ENCODE results near the gene XRN2.
"Not testable (repeated sequence)": the region's sequence is repeated elsewhere in the genome, so short reads cannot be mapped to it uniquely, and the experiment has no call there.

The XRN2 gene

DNA sequence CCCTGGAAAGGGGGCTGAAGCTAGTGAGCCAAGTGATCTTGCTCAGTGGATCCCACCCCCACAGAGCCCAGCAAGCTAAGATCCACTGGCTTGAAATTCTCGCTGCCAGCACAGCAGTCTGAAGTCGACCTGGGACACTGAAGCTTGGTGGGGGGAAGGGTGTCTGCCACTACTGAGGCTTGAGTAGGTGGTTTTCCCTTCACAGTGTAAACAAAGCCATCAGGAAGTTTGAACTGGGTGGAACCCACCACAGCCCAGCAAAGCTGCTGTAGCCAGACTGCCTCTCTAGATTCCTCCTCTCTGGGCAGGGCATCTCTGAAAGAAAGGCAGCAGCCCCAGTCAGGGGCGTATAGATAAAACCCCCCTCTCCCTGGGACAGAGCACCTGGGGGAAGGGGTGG is 110.9 kb downstream of the XRN2 start:
- in situ Hi-C loops (cut with MboI; ENCODE audit: low sequenced_read_pairs): not testable (repeated sequence)

DNA sequence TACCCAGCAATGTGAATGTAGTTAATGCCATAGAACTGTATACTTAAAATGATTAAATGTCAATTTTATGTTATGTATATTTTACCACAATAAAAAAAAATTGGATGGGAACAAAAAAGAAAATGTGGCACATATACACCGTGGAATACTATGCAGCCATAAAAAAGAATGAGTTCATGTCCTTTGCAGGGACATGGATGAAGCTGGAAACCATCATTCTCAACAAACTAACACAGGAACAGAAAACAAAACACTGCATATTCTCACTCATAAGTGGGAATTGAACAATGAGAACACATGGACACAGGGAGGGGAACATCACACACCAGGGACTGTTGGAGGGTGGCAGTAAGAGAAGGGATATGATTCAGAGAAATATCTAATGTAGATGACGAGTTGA is 116.0 kb downstream of the XRN2 start:
- in situ Hi-C loops (cut with MboI; ENCODE audit: low sequenced_read_pairs): not testable (repeated sequence)

DNA sequence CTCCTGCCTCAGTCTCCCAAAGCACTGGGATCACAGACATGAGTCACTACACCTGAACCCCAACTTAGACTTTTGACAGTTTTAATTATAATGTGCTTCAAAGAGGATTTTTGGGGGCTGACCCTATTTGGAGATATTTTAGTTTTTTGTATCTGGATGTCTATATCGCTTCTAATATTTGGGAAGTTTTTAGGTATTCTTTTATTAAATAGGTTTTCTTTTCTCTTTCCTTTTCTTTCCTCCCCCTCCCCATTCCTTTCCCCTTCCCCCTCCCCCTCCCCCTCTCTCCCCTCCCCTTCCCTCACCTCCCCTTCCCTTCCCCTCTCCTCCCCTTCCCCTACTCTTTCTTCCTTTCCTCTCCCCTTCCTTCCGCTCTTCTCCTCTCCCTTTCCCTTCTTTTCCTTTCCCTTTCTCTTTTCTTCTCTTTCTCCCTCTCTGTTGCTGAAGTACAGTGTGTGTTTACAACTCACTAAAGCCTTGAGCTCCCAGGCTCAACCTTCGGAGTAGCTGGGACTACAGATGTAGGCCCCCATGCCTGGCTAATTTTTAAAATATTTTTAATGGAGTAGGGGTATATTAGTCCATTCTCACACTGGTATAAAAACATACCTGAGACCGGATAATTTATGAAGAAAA is 118.6 kb downstream of the XRN2 start:
- in situ Hi-C loops (cut with MboI; ENCODE audit: low sequenced_read_pairs): no loop called here

DNA sequence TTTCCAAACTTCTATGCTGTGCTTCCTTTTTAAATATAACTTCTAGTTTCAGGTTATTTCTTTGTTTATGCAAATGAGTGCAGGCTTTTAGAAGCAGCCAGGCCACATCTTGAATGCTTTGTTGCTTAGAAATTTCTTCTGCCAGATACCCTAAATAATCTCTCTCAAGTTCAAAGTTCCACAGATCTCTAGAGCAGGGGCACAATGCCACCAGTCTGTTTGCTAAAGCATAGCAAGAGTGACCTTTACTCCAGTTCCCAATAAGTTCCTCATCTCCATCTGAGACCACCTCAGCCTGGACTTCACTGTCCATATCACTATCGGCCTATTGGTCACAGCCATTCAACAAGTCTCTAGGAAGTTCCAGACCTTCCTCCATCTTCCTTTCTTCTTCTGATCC is 120.6 kb downstream of the XRN2 start:
- in situ Hi-C loops (cut with MboI; ENCODE audit: low sequenced_read_pairs): not testable (repeated sequence)

DNA sequence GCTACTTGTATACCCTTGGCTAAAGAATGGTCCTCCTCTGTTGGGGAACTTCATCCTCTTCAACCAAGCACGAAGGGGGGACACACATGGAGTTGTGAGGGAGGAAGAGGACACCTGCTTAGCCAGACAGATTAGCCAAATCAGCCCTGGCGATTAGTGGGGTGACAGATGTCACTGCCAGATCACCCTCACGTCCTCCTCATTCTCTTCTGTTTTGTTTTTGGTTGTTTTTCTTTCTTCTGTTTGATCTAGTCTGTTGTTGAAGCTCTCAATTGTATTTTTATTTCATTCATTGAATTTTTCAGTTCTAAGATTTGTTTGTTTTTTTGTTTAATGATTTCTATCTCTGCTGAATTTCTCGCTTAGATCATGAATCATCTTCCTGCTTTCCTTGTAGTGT is 121.7 kb downstream of the XRN2 start:
- in situ Hi-C loops (cut with MboI; ENCODE audit: low sequenced_read_pairs): no loop called here

DNA sequence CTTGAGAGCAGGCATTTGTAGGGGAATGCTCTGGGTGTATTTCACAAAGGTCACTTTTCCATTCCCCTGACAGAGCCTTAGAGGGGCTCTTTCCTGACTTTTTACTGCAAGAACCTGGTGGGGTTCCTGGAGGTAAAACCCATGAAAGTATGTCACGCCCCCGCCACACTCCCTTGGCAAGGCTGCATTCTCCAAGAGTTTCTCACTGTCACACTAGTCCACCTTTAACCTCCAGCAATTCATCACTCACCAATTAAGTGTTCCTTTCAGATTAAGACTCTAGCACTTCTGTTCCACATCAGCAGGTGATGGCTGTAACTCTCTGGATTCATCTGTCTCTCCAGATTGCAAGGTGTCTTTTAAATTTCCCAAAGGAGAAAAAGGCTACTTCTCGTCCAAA is 126.9 kb downstream of the XRN2 start:
- in situ Hi-C loops (cut with MboI; ENCODE audit: low sequenced_read_pairs): no loop called here

DNA sequence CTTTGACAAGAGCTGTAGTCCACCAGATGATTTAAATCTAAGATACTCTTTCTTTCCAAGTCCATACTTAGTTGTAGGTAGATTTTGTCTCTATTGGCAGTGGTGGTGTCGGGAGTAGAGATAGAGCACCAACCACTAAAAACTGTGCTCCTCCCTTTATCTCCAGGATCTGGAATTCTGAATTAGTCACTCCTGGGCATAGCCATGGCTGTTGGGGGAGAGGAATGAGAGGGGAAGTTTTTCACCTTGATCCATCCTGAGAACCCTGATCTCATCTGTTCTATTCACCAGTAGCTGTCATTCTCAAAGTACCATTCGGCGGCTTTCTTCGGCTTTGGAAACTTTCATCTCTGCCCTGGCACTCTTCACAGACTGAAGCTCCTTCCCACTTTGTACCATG is 129.8 kb downstream of the XRN2 start:
- in situ Hi-C loops (cut with MboI; ENCODE audit: low sequenced_read_pairs): no loop called here

DNA sequence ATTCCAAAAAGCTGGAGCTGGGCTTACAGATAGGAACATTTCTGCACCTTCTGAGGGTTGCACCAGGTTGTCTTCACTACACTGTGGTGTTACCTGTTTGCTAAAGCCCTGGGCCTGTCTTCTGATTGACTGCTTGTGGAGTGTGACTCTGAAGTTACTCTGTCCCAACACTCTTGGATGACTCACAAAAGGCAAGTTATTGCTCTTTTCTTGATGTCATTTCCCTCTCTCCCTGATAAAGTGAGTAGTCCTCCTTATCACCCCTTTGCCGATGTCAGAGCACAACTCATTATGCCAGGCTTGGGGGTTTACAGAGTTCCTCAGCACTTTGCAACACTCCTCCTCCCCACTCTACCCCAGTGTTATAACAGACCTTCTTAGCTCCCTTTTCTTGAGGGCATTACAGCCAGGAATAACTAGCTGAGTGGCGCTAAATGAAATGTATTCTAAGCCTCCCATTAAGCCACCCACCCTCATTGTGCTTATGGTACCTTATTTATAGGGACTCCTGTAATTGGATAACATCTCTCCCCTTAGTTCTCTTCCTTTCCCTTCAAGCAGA is 130.3 kb downstream of the XRN2 start:
- in situ Hi-C loops (cut with MboI; ENCODE audit: low sequenced_read_pairs): no loop called here

DNA sequence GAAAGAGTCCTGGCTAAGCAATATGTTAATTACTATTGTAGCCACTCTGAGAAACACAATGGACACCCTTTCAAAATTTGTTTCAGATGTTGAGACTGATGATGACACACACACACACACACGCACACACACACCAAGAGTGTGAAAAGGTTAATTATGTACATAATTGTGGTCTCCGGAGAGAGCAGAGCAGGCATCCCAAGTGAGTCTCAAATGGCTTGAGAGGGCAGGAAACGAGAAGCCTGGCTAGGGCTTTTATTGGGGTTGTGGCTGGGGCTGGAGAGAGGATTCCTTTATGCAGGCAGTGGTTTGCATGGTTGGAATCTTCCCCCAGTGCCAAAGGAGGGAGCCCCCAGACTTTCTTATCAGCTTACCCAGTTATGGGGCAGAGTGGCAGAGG is 132.4 kb downstream of the XRN2 start:
- in situ Hi-C loops (cut with MboI; ENCODE audit: low sequenced_read_pairs): no loop called here

DNA sequence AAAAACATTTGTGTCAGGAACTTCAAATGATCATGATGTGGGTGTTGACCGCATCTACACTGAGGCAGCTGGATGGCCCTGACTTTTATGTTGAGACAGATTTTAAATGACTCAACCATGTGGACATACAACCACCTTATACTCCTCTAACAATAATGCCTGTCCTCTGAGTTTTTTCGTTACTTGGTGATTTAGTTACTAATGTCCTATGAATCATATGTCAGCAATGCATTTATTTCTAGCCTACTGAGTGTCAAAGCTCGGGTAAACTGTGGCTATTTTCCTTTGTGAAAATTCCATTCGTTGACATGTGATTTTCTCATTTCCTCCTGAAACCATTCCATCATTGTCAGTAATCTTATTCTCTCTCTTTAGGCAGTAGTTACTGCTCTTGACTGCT is 133.1 kb downstream of the XRN2 start:
- in situ Hi-C loops (cut with MboI; ENCODE audit: low sequenced_read_pairs): no loop called here

DNA sequence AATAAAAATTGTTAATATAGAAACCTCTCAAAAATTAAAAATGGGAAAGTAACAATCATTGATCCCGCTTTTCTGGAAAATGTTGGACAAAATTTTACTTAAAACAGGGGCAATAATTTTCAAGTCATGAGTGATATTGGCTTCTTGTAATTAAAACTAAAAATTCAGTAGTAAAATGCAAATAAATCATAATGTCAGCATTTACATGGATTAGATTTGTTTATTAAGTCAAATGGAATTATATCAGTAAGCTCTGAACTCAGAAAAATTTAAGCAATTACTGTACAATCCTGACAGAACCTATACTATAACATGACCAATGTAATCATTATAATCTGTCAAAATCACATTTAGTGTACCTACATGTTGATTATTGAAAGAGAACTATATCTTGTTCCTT is 134.1 kb downstream of the XRN2 start:
- in situ Hi-C loops (cut with MboI; ENCODE audit: low sequenced_read_pairs): no loop called here

DNA sequence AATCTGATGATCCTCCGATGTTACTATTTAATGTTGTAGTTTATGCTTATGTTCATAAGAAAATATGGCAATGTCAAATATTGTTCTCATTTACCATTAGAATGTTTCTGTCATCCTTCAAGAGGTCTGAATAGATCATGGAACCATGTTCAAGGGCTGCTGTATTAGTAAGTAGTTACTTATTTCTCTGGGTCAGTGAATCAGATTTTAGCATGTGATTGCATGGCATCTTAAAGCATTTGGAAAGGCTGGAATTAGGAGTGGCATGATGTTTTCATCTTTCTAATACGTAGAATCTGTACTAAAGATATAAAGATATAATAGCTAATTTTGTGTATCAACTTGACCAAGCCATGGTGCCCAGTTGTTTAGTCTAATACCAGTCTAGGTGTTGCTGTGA is 134.7 kb downstream of the XRN2 start:
- in situ Hi-C loops (cut with MboI; ENCODE audit: low sequenced_read_pairs): no loop called here

All from HL-60/S4 treated with phorbol 12-myristate 13-acetate at 8.2 ng/mL for 4 days and 3 days (cell line).